Gastrocnemius medialis (tissue), 4 donors: ENCODE measurements around the gene PDE3B.

Source experiments
- CTCF ChIP-seq, 5 experiments: fragments of 450-650 bp in 3 of 5; fragments of 200-600 bp in 2 of 5; sonication (generic) in 2 of 5; IDR thresholded peaks in 4 of 5; conservative IDR thresholded peaks in 1 of 5; 1 replicate in 4 of 5; 2 replicates in 1 of 5; pipeline ENCODE4 v1.5.1; 2016 to 2019; ENCODE audit warnings: antibody characterized with exemption in 5 of 5, mild to moderate bottlenecking in 3 of 5, moderate library complexity in 3 of 5
- POLR2A ChIP-seq, 2 donors: fragments of 450-650 bp; IDR thresholded peaks; one replicate each; pipeline ENCODE4 v1.6.1; 2017; ENCODE audit warnings: antibody characterized with exemption in 2 of 2, mild to moderate bottlenecking in 2 of 2, moderate library complexity in 2 of 2

- TF ChIP-seq CTCF (IDR thresholded peaks at IDR 0.05 in 4 of 5, conservative IDR thresholded peaks at IDR 0.05 in 1 of 5) (no peak), POLR2A (IDR thresholded peaks at IDR 0.05) (no peak)
Measured at GRCh38 chr11:14914536-14914935, 270.9 kb downstream of the PDE3B start.
